GM12875 (cell line): ENCODE measurements around the gene IL31.
"Not testable (repeated sequence)": the region's sequence is repeated elsewhere in the genome, so short reads cannot be mapped to it uniquely, and the experiment has no call there.

Experiments
- H3K4me3 ChIP-seq: one replicate; pipeline ENCODE4 v1.5.1; 2011; ENCODE audit warnings: low read depth, low read length, control low read depth
- TF ChIP-seq, protein P1 (sequence below): IDR thresholded peaks from 2 replicates; pipeline ENCODE4 v1.5.1; 2011; ENCODE audit warnings: low read depth, mild to moderate bottlenecking, control low read depth, inconsistent platforms, low read length, moderate library complexity, borderline replicate concordance; ENCODE audit not compliant: insufficient read depth

Gene IL31

DNA sequence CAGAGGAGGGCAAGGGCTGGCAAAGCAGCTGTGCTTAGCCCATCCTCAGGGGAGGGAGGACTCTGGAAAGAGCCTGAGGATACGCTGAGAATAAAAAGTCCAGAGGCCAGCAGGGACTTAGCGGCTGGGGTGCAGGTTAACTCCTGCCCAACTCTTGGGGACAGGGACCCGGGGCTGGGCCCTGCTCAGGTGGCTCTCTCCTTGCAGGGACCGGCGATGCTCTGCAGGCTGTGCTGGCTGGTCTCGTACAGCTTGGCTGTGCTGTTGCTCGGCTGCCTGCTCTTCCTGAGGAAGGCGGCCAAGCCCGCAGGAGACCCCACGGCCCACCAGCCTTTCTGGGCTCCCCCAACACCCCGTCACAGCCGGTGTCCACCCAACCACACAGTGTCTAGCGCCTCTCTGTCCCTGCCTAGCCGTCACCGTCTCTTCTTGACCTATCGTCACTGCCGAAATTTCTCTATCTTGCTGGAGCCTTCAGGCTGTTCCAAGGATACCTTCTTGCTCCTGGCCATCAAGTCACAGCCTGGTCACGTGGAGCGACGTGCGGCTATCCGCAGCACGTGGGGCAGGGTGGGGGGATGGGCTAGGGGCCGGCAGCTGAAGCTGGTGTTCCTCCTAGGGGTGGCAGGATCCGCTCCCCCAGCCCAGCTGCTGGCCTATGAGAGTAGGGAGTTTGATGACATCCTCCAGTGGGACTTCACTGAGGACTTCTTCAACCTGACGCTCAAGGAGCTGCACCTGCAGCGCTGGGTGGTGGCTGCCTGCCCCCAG is 32.3 kb upstream of the IL31 start:
- no peak overlapping the region for H3K4me3 ChIP-seq
- TF ChIP-seq, protein P1, sequence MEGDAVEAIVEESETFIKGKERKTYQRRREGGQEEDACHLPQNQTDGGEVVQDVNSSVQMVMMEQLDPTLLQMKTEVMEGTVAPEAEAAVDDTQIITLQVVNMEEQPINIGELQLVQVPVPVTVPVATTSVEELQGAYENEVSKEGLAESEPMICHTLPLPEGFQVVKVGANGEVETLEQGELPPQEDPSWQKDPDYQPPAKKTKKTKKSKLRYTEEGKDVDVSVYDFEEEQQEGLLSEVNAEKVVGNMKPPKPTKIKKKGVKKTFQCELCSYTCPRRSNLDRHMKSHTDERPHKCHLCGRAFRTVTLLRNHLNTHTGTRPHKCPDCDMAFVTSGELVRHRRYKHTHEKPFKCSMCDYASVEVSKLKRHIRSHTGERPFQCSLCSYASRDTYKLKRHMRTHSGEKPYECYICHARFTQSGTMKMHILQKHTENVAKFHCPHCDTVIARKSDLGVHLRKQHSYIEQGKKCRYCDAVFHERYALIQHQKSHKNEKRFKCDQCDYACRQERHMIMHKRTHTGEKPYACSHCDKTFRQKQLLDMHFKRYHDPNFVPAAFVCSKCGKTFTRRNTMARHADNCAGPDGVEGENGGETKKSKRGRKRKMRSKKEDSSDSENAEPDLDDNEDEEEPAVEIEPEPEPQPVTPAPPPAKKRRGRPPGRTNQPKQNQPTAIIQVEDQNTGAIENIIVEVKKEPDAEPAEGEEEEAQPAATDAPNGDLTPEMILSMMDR = no peak

DNA sequence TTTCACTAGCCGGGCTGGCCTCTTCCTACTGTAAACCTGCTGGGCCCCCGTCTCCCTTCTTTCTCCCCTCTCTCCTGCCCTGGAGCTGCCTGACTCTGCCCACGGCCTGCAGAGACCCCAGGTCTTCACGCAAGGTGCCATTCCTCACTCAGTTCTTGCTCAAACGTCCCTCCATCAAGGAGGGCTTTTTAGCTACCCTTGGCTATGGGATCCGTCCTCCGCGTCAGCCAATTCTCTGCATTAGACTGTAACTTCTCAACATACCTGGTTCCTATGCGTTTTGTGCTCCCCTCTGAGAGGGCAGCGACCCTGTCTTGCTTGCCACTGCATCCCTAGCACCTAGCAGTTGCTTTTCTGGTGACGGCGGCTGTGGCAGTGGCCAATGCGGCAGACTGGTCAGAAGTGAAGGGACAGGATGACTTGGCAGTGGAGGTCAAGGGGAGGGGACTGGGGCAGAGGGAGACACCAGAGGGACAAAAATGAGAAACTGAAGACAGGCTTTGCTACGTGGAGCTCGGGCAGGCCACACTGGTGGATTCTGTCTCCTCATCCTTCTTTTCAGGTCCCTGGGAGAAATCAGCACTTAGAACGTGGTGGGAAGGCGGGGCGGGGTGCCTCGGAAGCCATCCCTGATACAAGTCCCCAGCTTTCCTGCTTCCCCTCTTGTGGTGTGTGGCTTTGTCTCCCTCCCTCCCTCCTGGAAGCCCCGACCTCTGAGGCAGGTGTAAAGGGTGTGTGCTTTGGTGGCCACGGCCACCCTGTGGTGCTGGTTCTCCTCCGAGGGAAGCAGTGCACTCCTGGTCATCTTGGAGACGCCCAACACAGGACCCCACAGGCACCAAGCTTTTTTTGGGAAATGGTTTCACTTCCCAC is 31.3 kb upstream of the IL31 start:
- H3K4me3 ChIP-seq = no peak overlapping the region
- TF ChIP-seq, protein P1 = no peak

DNA sequence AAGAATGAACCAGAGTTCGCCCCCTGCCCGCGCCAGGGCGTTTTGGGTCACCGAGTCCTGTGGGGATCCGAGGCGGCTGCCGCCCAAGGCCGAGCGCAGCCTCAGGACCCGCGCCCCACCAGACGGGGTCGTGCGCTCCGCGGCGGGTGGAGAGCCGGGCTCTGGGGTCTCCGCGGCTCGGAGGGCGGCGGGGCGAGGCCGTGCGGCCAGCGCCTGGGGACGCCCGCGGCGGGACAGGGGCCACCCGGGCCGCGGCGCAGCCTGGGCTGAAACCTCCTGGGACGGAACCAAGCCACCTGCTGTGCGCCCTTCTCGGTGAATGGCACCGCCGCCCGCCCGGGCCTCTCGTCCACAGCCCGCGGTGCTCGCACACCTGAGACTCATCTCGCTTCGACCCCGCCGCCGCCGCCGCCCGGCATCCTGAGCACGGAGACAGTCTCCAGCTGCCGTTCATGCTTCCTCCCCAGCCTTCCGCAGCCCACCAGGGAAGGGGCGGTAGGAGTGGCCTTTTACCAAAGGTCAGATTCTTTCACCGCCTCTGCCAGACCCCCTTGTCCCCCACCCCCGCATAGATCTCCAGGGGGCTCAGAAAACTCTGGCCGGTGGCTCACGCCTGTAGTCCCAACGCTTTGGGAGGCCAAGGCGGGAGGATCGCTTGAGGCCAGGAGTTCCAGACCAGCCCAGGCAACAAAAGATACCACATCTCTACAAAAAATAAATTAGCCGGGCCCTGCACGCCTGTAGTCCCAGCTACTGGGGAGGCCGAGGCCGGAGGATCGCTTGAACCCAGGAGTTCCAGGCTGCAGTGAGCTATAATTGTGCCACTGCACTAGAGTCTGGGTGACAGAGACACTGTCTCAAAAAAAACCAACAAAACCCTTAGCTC is 30.4 kb upstream of the IL31 start:
- TF ChIP-seq, protein P1 = no peak
- no peak overlapping the region for H3K4me3 ChIP-seq

DNA sequence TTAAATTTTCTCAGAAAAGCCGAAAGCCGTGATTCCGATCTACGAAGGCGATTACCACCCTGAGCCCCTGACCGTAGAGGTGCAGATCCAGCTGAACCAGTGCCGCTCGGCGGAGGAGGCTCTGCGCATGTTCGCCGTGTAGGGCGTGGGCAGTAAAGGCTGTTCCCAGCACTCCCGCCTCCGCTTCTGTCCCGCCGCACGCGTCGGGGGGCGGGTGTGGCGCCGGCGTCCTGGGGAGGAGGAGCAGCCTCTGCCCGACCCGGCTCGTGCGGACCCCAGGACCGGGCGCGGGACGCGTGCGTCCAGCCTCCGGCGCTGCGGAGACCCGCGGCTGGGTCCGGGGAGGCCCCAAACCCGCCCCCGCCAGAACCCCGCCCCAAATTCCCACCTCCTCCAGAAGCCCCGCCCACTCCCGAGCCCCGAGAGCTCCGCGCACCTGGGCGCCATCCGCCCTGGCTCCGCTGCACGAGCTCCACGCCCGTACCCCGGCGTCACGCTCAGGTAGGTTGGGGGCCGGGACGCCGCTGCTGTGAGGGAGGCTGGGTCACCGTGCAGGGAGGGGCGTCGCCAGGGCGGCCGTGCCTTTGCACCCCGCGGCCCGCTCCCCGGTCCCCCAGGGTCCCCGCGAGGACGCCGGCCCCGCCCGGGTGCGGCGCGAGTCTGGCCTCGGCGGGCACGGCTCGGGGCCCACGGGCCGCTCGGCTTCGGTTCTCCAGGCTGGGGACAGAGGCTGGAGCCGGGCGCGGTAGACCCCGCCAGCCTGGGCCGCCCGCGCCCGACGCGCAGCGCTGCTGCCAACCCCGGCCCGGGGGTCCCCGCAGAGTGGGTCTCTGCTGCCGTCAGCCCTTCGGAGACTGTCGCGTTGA is 29.5 kb upstream of the IL31 start, which contains the start of gene B3GNT4:
B3GNT4 (plus strand) TSS at position 409 of the 866 bp plus-strand sequence. CDS start 910 bp downstream, outside the sequence.
- TF ChIP-seq, protein P1 = no peak
- peak within 1 kb of the TSS; percentile 49 for H3K4me3 ChIP-seq

DNA sequence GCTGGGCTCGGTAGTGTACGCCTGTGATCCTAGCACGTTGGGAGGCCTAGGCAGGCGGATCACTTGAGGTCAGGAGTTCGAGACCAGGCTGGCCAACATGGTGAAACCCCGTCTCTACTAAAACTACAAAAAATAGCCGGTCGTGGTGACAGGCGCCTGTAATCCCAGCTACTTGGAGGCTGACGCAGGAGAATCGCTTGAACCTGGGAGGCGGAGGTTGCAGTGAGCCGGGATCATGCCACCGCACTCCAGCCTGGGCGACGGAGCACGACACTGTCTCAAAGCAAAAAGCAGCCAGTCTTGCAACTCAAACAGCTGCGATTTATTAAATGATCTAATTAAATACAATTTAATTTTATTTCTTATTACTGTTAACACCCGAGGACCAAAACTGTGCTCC is 28.8 kb upstream of the IL31 start:
- H3K4me3 ChIP-seq = not testable (repeated sequence)

DNA sequence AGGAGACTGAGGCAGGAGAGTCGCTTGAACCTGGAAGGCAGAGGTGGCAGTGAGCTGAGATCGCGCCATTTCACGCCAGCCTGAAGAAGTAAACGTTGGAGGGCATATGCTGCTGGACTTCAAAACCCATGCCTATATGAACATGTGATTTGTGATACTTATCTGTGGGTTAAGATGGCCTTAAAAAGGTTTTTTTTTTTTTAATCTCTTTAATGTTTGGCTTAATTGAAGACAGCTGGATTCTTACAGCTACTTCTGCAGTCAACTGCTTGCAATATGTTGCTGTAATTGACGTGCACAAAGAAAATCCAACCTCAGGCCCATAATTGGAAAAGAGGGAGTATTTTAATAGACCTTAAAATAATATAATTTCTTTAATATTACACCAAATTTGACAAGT is 28.0 kb upstream of the IL31 start:
- TF ChIP-seq, protein P1 = no peak
- H3K4me3 ChIP-seq = no peak overlapping the region
